ENCODE results near the gene XRCC6. TPM values are rescaled to one million over a fixed set of nuclear protein-coding genes. Genes with fewer than 3 reads are reported as not detected.

Gene XRCC6
- polyA plus RNA-seq, 1 donor (not counting 4 experiments of a cell fraction or from before 2014, with no cell fraction given): 247 TPM

DNA sequence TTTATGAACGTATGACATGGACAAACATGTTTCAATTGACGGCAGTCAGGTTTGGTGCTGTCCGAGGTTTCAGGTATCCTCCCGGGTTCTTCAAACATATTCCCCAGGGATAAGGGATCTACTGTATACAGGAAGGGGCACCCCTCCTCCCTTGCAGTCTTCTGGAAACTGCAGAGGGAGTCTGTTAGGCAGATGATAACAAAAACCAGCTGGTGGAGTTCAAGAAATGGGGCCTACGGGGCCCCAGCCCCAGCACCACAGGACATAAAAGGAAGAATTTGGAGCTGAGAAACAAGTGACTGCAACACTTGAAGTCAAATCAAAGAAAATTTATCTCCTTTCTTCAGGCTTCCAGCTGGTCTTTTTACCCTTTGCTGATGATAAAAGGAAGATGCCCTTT, 35.5 kb downstream of the XRCC6 start:
- Histone ChIP-seq H3K4me1 (ENCODE audit: control insufficient read depth, extremely low read depth, insufficient read depth, low read length) (no peaks in the 10 kb centered on the region), H3K9ac (ENCODE audit: control insufficient read depth, extremely low read depth, insufficient read depth, low read length) (no peak overlapping the region), H3K9me1 (ENCODE audit: control insufficient read depth, extremely low read depth, insufficient read depth, low read length) (no peaks in the 10 kb centered on the region), H3K27me3 (ENCODE audit: control insufficient read depth, extremely low read depth, insufficient read depth, low read length) (no peaks in the 10 kb centered on the region), H3K4me3 (ENCODE audit: control insufficient read depth in 2 of 3, extremely low read depth in 1 of 3, insufficient read depth in 2 of 3, low read depth in 1 of 3, low read length in 3 of 3) (no peak overlapping the region), H3K4me2 (ENCODE audit: control insufficient read depth, extremely low read depth, insufficient read depth, low read depth, low read length) (no peak overlapping the region), H4K20me1 (ENCODE audit: control insufficient read depth, extremely low read depth, insufficient read depth, low read length) (peaks cover 5% of the 10 kb centered on the region), H3K79me2 (ENCODE audit: control insufficient read depth, insufficient read depth, low read length) (peaks cover 5% of the 10 kb centered on the region), H3K36me3 (ENCODE audit: control insufficient read depth in 2 of 2, extremely low read depth in 1 of 2, insufficient read depth in 2 of 2, low read length in 2 of 2) (peaks cover 49 to 69% of the 10 kb centered on the region in 2 experiments), H3K27ac (ENCODE audit: control insufficient read depth, insufficient read depth, low read length) (no peak overlapping the region), H3K9me3 (ENCODE audit: control insufficient read depth, low read depth, low read length) (no peaks in the 10 kb centered on the region), H2AFZ (ENCODE audit: control insufficient read depth, low read length) (no peak overlapping the region)
- no peak for TF ChIP-seq EZH2 (IDR thresholded peaks at IDR 0.05; ENCODE audit: low read length)
- DNase-seq (ENCODE audit: low read depth, low spot score) (no peak), FAIRE-seq (no peak)
- dilution Hi-C loops (cut with MboI; ENCODE audit: extremely low pct_ligation_motif_present, low sequenced_read_pairs): no loop called here

- no peaks in the 10 kb centered on the region for H3K4me1 ChIP-seq (ENCODE audit: control insufficient read depth, extremely low read depth, insufficient read depth, low read length)
- H3K4me2 ChIP-seq (ENCODE audit: control insufficient read depth, extremely low read depth, insufficient read depth, low read depth, low read length): no peak overlapping the region
- no peaks in the 10 kb centered on the region for H3K9me3 ChIP-seq (ENCODE audit: control insufficient read depth, low read depth, low read length)
- dilution Hi-C loops (cut with MboI; ENCODE audit: extremely low pct_ligation_motif_present, low sequenced_read_pairs): no loop called here
- no peak overlapping the region for H3K9ac ChIP-seq (ENCODE audit: control insufficient read depth, extremely low read depth, insufficient read depth, low read length)
- H3K79me2 ChIP-seq (ENCODE audit: control insufficient read depth, insufficient read depth, low read length): peaks cover 1% of the 10 kb centered on the region
- FAIRE-seq (peak; percentile 49), DNase-seq (ENCODE audit: low read depth, low spot score) (no peak)
- H3K27ac ChIP-seq (ENCODE audit: control insufficient read depth, insufficient read depth, low read length): no peak overlapping the region
- TF ChIP-seq, protein P1, sequence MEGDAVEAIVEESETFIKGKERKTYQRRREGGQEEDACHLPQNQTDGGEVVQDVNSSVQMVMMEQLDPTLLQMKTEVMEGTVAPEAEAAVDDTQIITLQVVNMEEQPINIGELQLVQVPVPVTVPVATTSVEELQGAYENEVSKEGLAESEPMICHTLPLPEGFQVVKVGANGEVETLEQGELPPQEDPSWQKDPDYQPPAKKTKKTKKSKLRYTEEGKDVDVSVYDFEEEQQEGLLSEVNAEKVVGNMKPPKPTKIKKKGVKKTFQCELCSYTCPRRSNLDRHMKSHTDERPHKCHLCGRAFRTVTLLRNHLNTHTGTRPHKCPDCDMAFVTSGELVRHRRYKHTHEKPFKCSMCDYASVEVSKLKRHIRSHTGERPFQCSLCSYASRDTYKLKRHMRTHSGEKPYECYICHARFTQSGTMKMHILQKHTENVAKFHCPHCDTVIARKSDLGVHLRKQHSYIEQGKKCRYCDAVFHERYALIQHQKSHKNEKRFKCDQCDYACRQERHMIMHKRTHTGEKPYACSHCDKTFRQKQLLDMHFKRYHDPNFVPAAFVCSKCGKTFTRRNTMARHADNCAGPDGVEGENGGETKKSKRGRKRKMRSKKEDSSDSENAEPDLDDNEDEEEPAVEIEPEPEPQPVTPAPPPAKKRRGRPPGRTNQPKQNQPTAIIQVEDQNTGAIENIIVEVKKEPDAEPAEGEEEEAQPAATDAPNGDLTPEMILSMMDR (optimal IDR thresholded peaks at IDR 0.05 in 1 of 3, IDR thresholded peaks at IDR 0.05 in 1 of 3, conservative IDR thresholded peaks at IDR 0.05 in 1 of 3; ENCODE audit: extremely low read depth in 1 of 3, insufficient read depth in 2 of 3, low read length in 3 of 3): no peak
- TF ChIP-seq EZH2 (IDR thresholded peaks at IDR 0.05; ENCODE audit: low read length): no peak
- H3K27me3 ChIP-seq (ENCODE audit: control insufficient read depth, extremely low read depth, insufficient read depth, low read length): no peaks in the 10 kb centered on the region
- H3K36me3 ChIP-seq (ENCODE audit: control insufficient read depth in 2 of 2, extremely low read depth in 1 of 2, insufficient read depth in 2 of 2, low read length in 2 of 2): peaks cover 51 to 69% of the 10 kb centered on the region in 2 experiments
- H4K20me1 ChIP-seq (ENCODE audit: control insufficient read depth, extremely low read depth, insufficient read depth, low read length): peaks cover 5% of the 10 kb centered on the region
- H3K9me1 ChIP-seq (ENCODE audit: control insufficient read depth, extremely low read depth, insufficient read depth, low read length): no peaks in the 10 kb centered on the region
- no peak overlapping the region for H2AFZ ChIP-seq (ENCODE audit: control insufficient read depth, low read length)
- H3K4me3 ChIP-seq (ENCODE audit: control insufficient read depth in 2 of 3, extremely low read depth in 1 of 3, insufficient read depth in 2 of 3, low read depth in 1 of 3, low read length in 3 of 3): no peak overlapping the region
Observed at GRCh38 chr22:41657709-41658108, 36.6 kb downstream of the XRCC6 start.

GRCh38 chr22:41658869-41659268, 37.8 kb downstream of the XRCC6 start:
- no peaks in the 10 kb centered on the region for H3K27me3 ChIP-seq (ENCODE audit: control insufficient read depth, extremely low read depth, insufficient read depth, low read length)
- H3K4me3 ChIP-seq (ENCODE audit: control insufficient read depth in 2 of 3, extremely low read depth in 1 of 3, insufficient read depth in 2 of 3, low read depth in 1 of 3, low read length in 3 of 3): no peak overlapping the region
- DNase-seq (ENCODE audit: low read depth, low spot score) (no peak), FAIRE-seq (no peak)
- no peaks in the 10 kb centered on the region for H3K9me3 ChIP-seq (ENCODE audit: control insufficient read depth, low read depth, low read length)
- H2AFZ ChIP-seq (ENCODE audit: control insufficient read depth, low read length): no peak overlapping the region
- no peaks in the 10 kb centered on the region for H3K4me1 ChIP-seq (ENCODE audit: control insufficient read depth, extremely low read depth, insufficient read depth, low read length)
- H3K27ac ChIP-seq (ENCODE audit: control insufficient read depth, insufficient read depth, low read length): no peak overlapping the region
- dilution Hi-C loops (cut with MboI; ENCODE audit: extremely low pct_ligation_motif_present, low sequenced_read_pairs): no loop called here
- no peak overlapping the region for H3K4me2 ChIP-seq (ENCODE audit: control insufficient read depth, extremely low read depth, insufficient read depth, low read depth, low read length)
- peaks cover 1% of the 10 kb centered on the region for H3K79me2 ChIP-seq (ENCODE audit: control insufficient read depth, insufficient read depth, low read length)
- peaks cover 41 to 74% of the 10 kb centered on the region in 2 experiments for H3K36me3 ChIP-seq (ENCODE audit: control insufficient read depth in 2 of 2, extremely low read depth in 1 of 2, insufficient read depth in 2 of 2, low read length in 2 of 2)
- no peak for TF ChIP-seq EZH2 (IDR thresholded peaks at IDR 0.05; ENCODE audit: low read length)
- TF ChIP-seq, protein P1 (optimal IDR thresholded peaks at IDR 0.05 in 1 of 3, IDR thresholded peaks at IDR 0.05 in 1 of 3, conservative IDR thresholded peaks at IDR 0.05 in 1 of 3; ENCODE audit: extremely low read depth in 1 of 3, insufficient read depth in 2 of 3, low read length in 3 of 3): no peak
- no peaks in the 10 kb centered on the region for H3K9me1 ChIP-seq (ENCODE audit: control insufficient read depth, extremely low read depth, insufficient read depth, low read length)
- H3K9ac ChIP-seq (ENCODE audit: control insufficient read depth, extremely low read depth, insufficient read depth, low read length): no peak overlapping the region
- H4K20me1 ChIP-seq (ENCODE audit: control insufficient read depth, extremely low read depth, insufficient read depth, low read length): peaks cover 3% of the 10 kb centered on the region

Data from keratinocyte (primary cell).